Measurements from ENCODE around the gene DPP6. TPM values are rescaled to one million over a fixed set of nuclear protein-coding genes. Genes with fewer than 3 reads are reported as not detected.

Gene DPP6
- total and polyA plus RNA-seq, 2 experiments from 2014 or later = not detected

GRCh38 chr7:154553711-154554265 is 501.6 kb downstream of the DPP6 start:
- H3K27ac Mint-ChIP-seq = no peak overlapping the region
- TF ChIP-seq CREB1 (CRISPR knock-in tag; IDR thresholded peaks at IDR 0.05; ENCODE audit: low read depth) = no peak
- no peak for TF ChIP-seq ZNF331 (CRISPR knock-in tag; IDR thresholded peaks at IDR 0.05; ENCODE audit: low read depth)
- TF ChIP-seq, protein P1, sequence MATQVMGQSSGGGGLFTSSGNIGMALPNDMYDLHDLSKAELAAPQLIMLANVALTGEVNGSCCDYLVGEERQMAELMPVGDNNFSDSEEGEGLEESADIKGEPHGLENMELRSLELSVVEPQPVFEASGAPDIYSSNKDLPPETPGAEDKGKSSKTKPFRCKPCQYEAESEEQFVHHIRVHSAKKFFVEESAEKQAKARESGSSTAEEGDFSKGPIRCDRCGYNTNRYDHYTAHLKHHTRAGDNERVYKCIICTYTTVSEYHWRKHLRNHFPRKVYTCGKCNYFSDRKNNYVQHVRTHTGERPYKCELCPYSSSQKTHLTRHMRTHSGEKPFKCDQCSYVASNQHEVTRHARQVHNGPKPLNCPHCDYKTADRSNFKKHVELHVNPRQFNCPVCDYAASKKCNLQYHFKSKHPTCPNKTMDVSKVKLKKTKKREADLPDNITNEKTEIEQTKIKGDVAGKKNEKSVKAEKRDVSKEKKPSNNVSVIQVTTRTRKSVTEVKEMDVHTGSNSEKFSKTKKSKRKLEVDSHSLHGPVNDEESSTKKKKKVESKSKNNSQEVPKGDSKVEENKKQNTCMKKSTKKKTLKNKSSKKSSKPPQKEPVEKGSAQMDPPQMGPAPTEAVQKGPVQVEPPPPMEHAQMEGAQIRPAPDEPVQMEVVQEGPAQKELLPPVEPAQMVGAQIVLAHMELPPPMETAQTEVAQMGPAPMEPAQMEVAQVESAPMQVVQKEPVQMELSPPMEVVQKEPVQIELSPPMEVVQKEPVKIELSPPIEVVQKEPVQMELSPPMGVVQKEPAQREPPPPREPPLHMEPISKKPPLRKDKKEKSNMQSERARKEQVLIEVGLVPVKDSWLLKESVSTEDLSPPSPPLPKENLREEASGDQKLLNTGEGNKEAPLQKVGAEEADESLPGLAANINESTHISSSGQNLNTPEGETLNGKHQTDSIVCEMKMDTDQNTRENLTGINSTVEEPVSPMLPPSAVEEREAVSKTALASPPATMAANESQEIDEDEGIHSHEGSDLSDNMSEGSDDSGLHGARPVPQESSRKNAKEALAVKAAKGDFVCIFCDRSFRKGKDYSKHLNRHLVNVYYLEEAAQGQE (IDR thresholded peaks at IDR 0.05; ENCODE audit: unreplicated experiment) = no peak
- no peak for TF ChIP-seq NANOG (IDR thresholded peaks at IDR 0.05; ENCODE audit: borderline replicate concordance)
- no peak for TF ChIP-seq EZH2phosphoT487 (IDR thresholded peaks at IDR 0.05; ENCODE audit: unreplicated experiment)
- no peak for TF ChIP-seq STAT1 (IDR thresholded peaks at IDR 0.05; ENCODE audit: unreplicated experiment)
- no peak for TF ChIP-seq JUNB (IDR thresholded peaks at IDR 0.05; ENCODE audit: unreplicated experiment)
- no peak for TF ChIP-seq POLR2AphosphoS5 (IDR thresholded peaks at IDR 0.05; ENCODE audit: low read depth)
- TF ChIP-seq, protein P2, sequence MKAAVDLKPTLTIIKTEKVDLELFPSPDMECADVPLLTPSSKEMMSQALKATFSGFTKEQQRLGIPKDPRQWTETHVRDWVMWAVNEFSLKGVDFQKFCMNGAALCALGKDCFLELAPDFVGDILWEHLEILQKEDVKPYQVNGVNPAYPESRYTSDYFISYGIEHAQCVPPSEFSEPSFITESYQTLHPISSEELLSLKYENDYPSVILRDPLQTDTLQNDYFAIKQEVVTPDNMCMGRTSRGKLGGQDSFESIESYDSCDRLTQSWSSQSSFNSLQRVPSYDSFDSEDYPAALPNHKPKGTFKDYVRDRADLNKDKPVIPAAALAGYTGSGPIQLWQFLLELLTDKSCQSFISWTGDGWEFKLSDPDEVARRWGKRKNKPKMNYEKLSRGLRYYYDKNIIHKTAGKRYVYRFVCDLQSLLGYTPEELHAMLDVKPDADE (IDR thresholded peaks at IDR 0.05) = no peak
- TF ChIP-seq CTCF (conservative IDR thresholded peaks at IDR 0.05; ENCODE audit: low read depth in 2 of 2) = no peak
- no peak for TF ChIP-seq ZNF462 (CRISPR knock-in tag; IDR thresholded peaks at IDR 0.05)
- no peak for TF ChIP-seq EZH2 (IDR thresholded peaks at IDR 0.05; ENCODE audit: low read depth, unreplicated experiment)
- TF ChIP-seq ZNF114 (CRISPR knock-in tag; IDR thresholded peaks at IDR 0.05) = no peak
- Histone ChIP-seq H3K27ac (ENCODE audit: low read depth) (no peak overlapping the region), H3F3A (replicated peaks; ENCODE audit: low read depth) (no peaks in the 10 kb centered on the region), H3K4me1 (ENCODE audit: insufficient read depth) (no peaks in the 10 kb centered on the region), H3K4me2 (no peak overlapping the region), H3K36me3 (ENCODE audit: insufficient read depth) (no peaks in the 10 kb centered on the region; the same call in none of the 2 replicates), H4K20me1 (replicated peaks; ENCODE audit: insufficient read depth) (no peaks in the 10 kb centered on the region), H3K79me2 (replicated peaks; ENCODE audit: insufficient read depth) (no peaks in the 10 kb centered on the region), H2AFZ (no peak overlapping the region), H3K9me2 (ENCODE audit: insufficient read depth) (no peaks in the 10 kb centered on the region), H3K27me3 (ENCODE audit: insufficient read depth) (no peaks in the 10 kb centered on the region), H3K4me3 (no peak overlapping the region)
- peaks cover 13% of the 10 kb centered on the region for H3K4me1 Mint-ChIP-seq
- H3K4me3 Mint-ChIP-seq = no peak overlapping the region
- no peaks in the 10 kb centered on the region; the same call in 2 of the 3 replicates for H3K9me3 Mint-ChIP-seq
- DNase-seq (ENCODE audit: low spot score) (no peak), ATAC-seq (no peak)
- no peaks in the 10 kb centered on the region for H3K27me3 Mint-ChIP-seq (ENCODE audit: insufficient read depth, low read depth, poor library complexity)
- H3K36me3 Mint-ChIP-seq (ENCODE audit: low read depth) = no peaks in the 10 kb centered on the region
